Activated naive CD4-positive, alpha-beta T cell treated with anti-CD3 and anti-CD28 coated beads, Interleukin-2, amount 50 U/mL, for 16 hours (primary cell): ENCODE results near the gene RHPN2.
"Not testable (repeated sequence)": the region's sequence is repeated elsewhere in the genome, so short reads cannot be mapped to it uniquely, and the experiment has no call there.

Source experiments
- DNase-seq: peaks from one replicate; pipeline ENCODE4 v3.0.0-alpha.2; 2020

RHPN2 gene

GRCh38 chr19:33063753-33064457 is 783 bp downstream of the RHPN2 start:
- DNase-seq: no peak

GRCh38 chr19:33063356-33063752 is 1.3 kb downstream of the RHPN2 start:
- no peak for DNase-seq

- DNase-seq: no peak
These were observed 1.8 kb downstream of the RHPN2 start for GRCh38 chr19:33062902-33063301.

- DNase-seq: no peak
These were observed 4.1 kb downstream of the RHPN2 start for GRCh38 chr19:33060586-33060985.

- no peak for DNase-seq
These were observed 9.0 kb downstream of the RHPN2 start for GRCh38 chr19:33055718-33056117.

- DNase-seq: no peak
These were observed 10.1 kb downstream of the RHPN2 start for GRCh38 chr19:33054623-33055022.

- no peak for DNase-seq
These were observed 12.2 kb downstream of the RHPN2 start for GRCh38 chr19:33052352-33052972.

- no peak for DNase-seq
These were observed 14.6 kb downstream of the RHPN2 start for GRCh38 chr19:33050110-33050509.

- DNase-seq: no peak
These were observed 15.6 kb downstream of the RHPN2 start for GRCh38 chr19:33048806-33049676.

GRCh38 chr19:33047422-33047821 is 17.3 kb downstream of the RHPN2 start:
- no peak for DNase-seq

- not testable (repeated sequence) for DNase-seq
These were observed 22.9 kb downstream of the RHPN2 start for GRCh38 chr19:33041828-33042160.

GRCh38 chr19:33040994-33041827 is 23.5 kb downstream of the RHPN2 start:
- DNase-seq: no peak

- no peak for DNase-seq
These were observed 24.9 kb downstream of the RHPN2 start for GRCh38 chr19:33039815-33040214.

GRCh38 chr19:33039108-33039599 is 25.5 kb downstream of the RHPN2 start:
- no peak for DNase-seq

GRCh38 chr19:33037168-33038025 is 27.3 kb downstream of the RHPN2 start:
- DNase-seq: not testable (repeated sequence)

- not testable (repeated sequence) for DNase-seq
These were observed 28.1 kb downstream of the RHPN2 start for GRCh38 chr19:33036370-33037167.

GRCh38 chr19:33035461-33035860 is 29.2 kb downstream of the RHPN2 start:
- no peak for DNase-seq

- no peak for DNase-seq
These were observed 32.4 kb downstream of the RHPN2 start for GRCh38 chr19:33032218-33032781.

- DNase-seq: no peak
These were observed 34.9 kb downstream of the RHPN2 start for GRCh38 chr19:33029746-33030303.

- not testable (repeated sequence) for DNase-seq
These were observed 38.1 kb downstream of the RHPN2 start for GRCh38 chr19:33026602-33027001.
